ENCODE measurements around the gene STMP1. TPM values are rescaled to one million over a fixed set of nuclear protein-coding genes. Genes with fewer than 3 reads are reported as not detected.

STMP1 gene
- total RNA-seq, 1 donor from 2014 or later, result 10.1 TPM

- Histone ChIP-seq H3K4me1 (peaks cover 0 to 26% of the 10 kb centered on the region in 2 donors), H3K27ac (peak overlapping the region; percentile 48 to 52), H3K36me3 (peaks cover 0 to 19% of the 10 kb centered on the region in 2 donors), H3K27me3 (no peaks in the 10 kb centered on the region), H3K4me3 (no peak overlapping the region), H3K9me3 (no peaks in the 10 kb centered on the region)
- intact Hi-C loops (cut with DNase I), result loop anchor here (2.0 kb wide), 1 partner anchor 124 kb away; no protein-coding TSS in a partner anchor
- TF ChIP-seq, protein P1, sequence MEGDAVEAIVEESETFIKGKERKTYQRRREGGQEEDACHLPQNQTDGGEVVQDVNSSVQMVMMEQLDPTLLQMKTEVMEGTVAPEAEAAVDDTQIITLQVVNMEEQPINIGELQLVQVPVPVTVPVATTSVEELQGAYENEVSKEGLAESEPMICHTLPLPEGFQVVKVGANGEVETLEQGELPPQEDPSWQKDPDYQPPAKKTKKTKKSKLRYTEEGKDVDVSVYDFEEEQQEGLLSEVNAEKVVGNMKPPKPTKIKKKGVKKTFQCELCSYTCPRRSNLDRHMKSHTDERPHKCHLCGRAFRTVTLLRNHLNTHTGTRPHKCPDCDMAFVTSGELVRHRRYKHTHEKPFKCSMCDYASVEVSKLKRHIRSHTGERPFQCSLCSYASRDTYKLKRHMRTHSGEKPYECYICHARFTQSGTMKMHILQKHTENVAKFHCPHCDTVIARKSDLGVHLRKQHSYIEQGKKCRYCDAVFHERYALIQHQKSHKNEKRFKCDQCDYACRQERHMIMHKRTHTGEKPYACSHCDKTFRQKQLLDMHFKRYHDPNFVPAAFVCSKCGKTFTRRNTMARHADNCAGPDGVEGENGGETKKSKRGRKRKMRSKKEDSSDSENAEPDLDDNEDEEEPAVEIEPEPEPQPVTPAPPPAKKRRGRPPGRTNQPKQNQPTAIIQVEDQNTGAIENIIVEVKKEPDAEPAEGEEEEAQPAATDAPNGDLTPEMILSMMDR (IDR thresholded peaks at IDR 0.05), result peak; percentile 66 to 80 (median 71)
- DNase-seq (ENCODE audit: low spot score in 2 of 2), result no peak
These were observed 10.4 kb downstream of the STMP1 start for GRCh38 chr7:135672560-135673359.

DNA sequence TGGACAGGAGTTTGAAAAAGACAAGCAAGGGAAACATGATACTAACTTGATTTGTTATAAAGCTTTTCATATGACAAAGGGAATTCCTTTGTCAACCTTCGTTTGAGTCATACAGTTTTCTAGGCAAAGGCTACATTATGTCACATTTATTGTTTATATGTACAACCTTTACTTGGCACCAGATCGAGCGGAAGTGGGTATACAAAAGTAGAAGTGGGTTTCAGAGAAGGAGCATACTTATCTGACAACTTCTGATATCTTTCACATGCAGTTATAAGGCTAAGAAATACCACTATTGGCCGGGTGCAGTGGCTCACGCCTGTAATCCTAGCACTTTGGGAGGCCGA, 11.0 kb downstream of the STMP1 start:
- H3K9me3 ChIP-seq, result no peaks in the 10 kb centered on the region
- intact Hi-C loops (cut with DNase I), result loop anchor here (2.0 kb wide), 1 partner anchor 123 kb away; no protein-coding TSS in a partner anchor
- no peak for DNase-seq (ENCODE audit: low spot score in 2 of 2)
- H3K27ac ChIP-seq, result peak overlapping the region; percentile 36 to 52
- H3K36me3 ChIP-seq, result peaks cover 0 to 19% of the 10 kb centered on the region in 2 donors
- TF ChIP-seq, protein P1 (IDR thresholded peaks at IDR 0.05), result no peak
- H3K4me3 ChIP-seq, result no peak overlapping the region
- H3K27me3 ChIP-seq, result no peaks in the 10 kb centered on the region
- H3K4me1 ChIP-seq, result peaks cover 0 to 31% of the 10 kb centered on the region in 2 donors

- intact Hi-C loops (cut with DNase I), result loop anchor here (2.0 kb wide), 1 partner anchor 36 kb away; no protein-coding TSS in a partner anchor
- peak; percentile 30 to 85 for DNase-seq (ENCODE audit: low spot score in 2 of 2)
These were observed 16.6 kb downstream of the STMP1 start for GRCh38 chr7:135678612-135679575.

GRCh38 chr7:135681762-135682161, 19.4 kb downstream of the STMP1 start:
- intact Hi-C loops (cut with DNase I), result loop anchor here (2.0 kb wide), 1 partner anchor 63 kb away; no protein-coding TSS in a partner anchor
- peak overlapping the region; percentile 60 to 62 for H3K27ac ChIP-seq
- H3K9me3 ChIP-seq, result no peaks in the 10 kb centered on the region
- H3K4me1 ChIP-seq, result peaks cover 7 to 37% of the 10 kb centered on the region in 2 donors
- DNase-seq (ENCODE audit: low spot score in 2 of 2), result no peak
- no peaks in the 10 kb centered on the region for H3K27me3 ChIP-seq
- TF ChIP-seq, protein P1 (IDR thresholded peaks at IDR 0.05), result no peak
- H3K36me3 ChIP-seq, result peaks cover 0 to 6% of the 10 kb centered on the region in 2 donors
- no peak overlapping the region for H3K4me3 ChIP-seq

More at GRCh38 chr7:135678612-135679575, 16.6 kb downstream of the STMP1 start:
- H3K27ac ChIP-seq, result peak overlapping the region; percentile 48 to 56
- no peaks in the 10 kb centered on the region for H3K9me3 ChIP-seq
- no peaks in the 10 kb centered on the region for H3K27me3 ChIP-seq
- H3K36me3 ChIP-seq, result peaks cover 0 to 18% of the 10 kb centered on the region in 2 donors
- no peak overlapping the region for H3K4me3 ChIP-seq
- peaks cover 2 to 33% of the 10 kb centered on the region in 2 donors for H3K4me1 ChIP-seq
- TF ChIP-seq, protein P1 (IDR thresholded peaks at IDR 0.05), result no peak

DNA sequence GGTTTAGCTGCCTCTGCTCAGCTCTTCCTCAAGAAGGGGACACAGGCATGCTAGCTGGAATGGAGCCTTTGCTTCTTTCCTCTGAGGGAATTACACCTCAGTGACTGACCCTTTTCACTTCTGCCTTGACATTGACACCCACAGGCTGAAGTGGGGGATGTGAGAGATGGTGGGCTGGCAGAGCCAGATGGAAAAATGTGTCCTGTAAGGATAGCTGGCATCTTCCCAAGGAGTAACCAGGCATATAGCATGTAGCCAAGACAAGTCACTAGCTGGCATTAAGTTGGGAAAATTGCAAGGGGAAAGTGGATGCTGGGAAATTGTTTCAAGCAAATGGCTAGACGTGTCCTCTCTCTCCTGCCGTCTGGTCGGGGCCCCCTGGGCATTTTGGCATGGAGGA, 19.9 kb downstream of the STMP1 start:
- peak overlapping the region; percentile 60 to 62 for H3K27ac ChIP-seq

More for the DNA sequence above, 19.9 kb downstream of the STMP1 start:
- DNase-seq (ENCODE audit: low spot score in 2 of 2), result no peak
- no peaks in the 10 kb centered on the region for H3K27me3 ChIP-seq
- TF ChIP-seq, protein P1 (IDR thresholded peaks at IDR 0.05), result no peak
- peaks cover 7 to 37% of the 10 kb centered on the region in 2 donors for H3K4me1 ChIP-seq
- intact Hi-C loops (cut with DNase I), result loop anchor here (2.0 kb wide), 1 partner anchor 63 kb away; no protein-coding TSS in a partner anchor
- no peak overlapping the region for H3K4me3 ChIP-seq
- H3K9me3 ChIP-seq, result no peaks in the 10 kb centered on the region
- H3K36me3 ChIP-seq, result peaks cover 0 to 6% of the 10 kb centered on the region in 2 donors

Data from ascending aorta (tissue), 2 donors.